ENCODE data around the gene FRMD4B.
A peak's percentile ranks its signal among the peaks of the same experiment; 100 is the strongest.

The FRMD4B gene

DNA sequence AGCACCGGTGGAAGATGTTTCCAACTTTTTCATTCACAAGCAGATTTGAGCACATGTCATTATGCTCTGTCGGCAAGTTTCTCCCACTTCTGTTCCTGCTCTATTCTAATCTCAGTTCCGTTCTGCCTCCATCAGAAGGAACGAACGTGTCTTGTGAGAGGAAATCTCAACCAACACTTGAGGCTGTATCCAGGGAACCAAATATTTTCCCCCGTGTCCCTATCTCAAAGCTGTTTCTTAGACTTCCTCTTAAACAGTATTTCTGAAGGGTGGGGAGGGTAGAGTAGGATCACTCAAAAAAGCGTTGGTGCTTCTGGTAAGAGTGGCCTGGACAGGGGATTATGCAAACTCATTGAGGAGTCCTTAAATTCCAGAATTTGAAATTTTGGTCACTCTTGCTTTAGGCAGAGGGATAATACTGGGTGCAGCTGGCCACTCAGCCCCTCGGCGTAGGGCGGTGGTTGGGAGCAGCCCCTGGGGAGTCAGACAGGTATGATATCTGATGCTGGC lies 54.9 kb downstream of the FRMD4B start:
- TF ChIP-seq, protein P1, sequence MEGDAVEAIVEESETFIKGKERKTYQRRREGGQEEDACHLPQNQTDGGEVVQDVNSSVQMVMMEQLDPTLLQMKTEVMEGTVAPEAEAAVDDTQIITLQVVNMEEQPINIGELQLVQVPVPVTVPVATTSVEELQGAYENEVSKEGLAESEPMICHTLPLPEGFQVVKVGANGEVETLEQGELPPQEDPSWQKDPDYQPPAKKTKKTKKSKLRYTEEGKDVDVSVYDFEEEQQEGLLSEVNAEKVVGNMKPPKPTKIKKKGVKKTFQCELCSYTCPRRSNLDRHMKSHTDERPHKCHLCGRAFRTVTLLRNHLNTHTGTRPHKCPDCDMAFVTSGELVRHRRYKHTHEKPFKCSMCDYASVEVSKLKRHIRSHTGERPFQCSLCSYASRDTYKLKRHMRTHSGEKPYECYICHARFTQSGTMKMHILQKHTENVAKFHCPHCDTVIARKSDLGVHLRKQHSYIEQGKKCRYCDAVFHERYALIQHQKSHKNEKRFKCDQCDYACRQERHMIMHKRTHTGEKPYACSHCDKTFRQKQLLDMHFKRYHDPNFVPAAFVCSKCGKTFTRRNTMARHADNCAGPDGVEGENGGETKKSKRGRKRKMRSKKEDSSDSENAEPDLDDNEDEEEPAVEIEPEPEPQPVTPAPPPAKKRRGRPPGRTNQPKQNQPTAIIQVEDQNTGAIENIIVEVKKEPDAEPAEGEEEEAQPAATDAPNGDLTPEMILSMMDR (IDR thresholded peaks at IDR 0.05; ENCODE audit: borderline replicate concordance, control extremely low read depth, extremely low read depth, insufficient read depth, missing control alignments): no peak
- in situ Hi-C loops (cut with MboI; ENCODE audit: low sequenced_read_pairs, unreplicated experiment): no loop called here
- DNase-seq (ENCODE audit: low spot score): no peak

DNA sequence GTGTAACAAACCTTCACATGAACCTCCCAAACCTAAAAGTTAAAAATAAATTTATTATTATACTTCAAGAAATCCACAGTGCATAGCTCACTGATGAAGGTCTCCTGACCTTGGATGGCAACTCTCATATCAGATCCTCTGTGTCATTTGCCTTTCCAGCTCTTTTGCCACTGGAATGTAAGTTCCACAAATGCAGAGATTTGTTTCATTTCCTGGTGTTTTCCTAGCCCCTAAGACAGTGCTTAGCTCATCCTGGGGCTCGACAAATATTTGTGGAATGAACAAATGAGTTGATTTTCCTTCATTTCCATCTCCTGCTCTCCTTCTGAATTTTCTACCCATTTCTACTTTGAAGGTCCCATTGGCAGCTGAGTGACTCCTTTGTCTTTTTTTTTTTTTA lies 56.0 kb downstream of the FRMD4B start:
- TF ChIP-seq, protein P1 (IDR thresholded peaks at IDR 0.05; ENCODE audit: borderline replicate concordance, control extremely low read depth, extremely low read depth, insufficient read depth, missing control alignments): no peak
- in situ Hi-C loops (cut with MboI; ENCODE audit: low sequenced_read_pairs, unreplicated experiment): loop anchor here (10.0 kb wide), 1 partner anchor 95 kb away; no protein-coding TSS in a partner anchor
- DNase-seq (ENCODE audit: low spot score): no peak

DNA sequence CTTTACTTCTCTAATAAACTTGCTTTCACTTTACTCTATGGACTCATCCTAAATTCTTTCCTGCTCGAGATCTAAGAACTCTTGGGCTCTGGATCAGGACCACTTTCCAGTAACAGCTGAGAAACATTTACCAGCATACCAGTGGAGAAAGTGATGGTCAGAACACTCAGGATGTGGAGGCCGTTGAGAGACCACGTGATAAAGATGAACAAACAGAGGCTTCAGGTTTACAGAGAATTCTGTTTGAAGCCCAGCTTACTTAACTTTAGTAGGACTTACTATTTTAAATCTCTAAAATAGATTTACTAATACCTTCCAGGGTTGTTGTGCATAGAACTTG lies 57.0 kb downstream of the FRMD4B start:
- in situ Hi-C loops (cut with MboI; ENCODE audit: low sequenced_read_pairs, unreplicated experiment): loop anchor here (10.0 kb wide), 1 partner anchor 96 kb away; no protein-coding TSS in a partner anchor
- TF ChIP-seq, protein P1 (IDR thresholded peaks at IDR 0.05; ENCODE audit: borderline replicate concordance, control extremely low read depth, extremely low read depth, insufficient read depth, missing control alignments): no peak
- no peak for DNase-seq (ENCODE audit: low spot score)

DNA sequence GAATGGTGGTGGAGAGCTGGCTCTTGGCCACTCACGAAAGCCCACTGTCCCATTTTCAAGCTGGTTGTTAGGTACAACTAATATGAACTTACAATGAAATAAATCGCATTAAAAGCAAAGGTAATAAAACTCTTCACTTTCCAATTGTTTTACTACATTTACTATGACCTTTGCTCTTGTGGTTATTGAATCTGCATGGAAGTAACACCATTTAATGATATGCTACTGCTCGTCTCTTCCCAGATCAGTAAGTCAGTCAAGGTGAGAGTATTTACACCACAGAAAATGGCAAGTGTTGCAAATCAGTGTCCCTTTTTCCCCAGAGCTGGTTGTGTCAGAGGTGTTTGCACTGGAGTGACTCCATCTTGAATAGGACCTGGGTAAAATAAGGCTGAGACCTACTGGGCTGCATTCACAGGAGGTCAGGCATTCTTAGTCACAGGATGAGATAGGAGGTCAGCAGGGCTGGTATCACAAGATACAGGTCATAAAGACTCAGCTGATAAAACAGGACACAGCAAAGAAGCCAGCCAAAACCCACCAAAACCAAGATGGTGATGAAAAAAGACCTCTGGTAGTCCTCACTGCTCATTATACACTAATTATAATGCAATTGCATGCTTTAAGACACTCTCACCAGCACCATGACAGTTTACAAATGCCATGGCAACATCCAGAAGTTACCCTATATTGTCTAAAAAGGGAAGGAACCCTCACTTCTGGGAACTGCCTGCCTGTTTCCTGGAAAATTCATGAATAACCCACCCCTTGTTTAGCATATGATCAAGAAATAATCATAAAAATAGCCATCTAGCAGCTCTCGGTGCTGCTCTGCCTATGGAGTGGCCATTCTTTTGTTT lies 57.6 kb downstream of the FRMD4B start:
- no peak for DNase-seq (ENCODE audit: low spot score)
- in situ Hi-C loops (cut with MboI; ENCODE audit: low sequenced_read_pairs, unreplicated experiment): loop anchor here (10.0 kb wide), 1 partner anchor 96 kb away; no protein-coding TSS in a partner anchor
- TF ChIP-seq, protein P1 (IDR thresholded peaks at IDR 0.05; ENCODE audit: borderline replicate concordance, control extremely low read depth, extremely low read depth, insufficient read depth, missing control alignments): no peak

DNA sequence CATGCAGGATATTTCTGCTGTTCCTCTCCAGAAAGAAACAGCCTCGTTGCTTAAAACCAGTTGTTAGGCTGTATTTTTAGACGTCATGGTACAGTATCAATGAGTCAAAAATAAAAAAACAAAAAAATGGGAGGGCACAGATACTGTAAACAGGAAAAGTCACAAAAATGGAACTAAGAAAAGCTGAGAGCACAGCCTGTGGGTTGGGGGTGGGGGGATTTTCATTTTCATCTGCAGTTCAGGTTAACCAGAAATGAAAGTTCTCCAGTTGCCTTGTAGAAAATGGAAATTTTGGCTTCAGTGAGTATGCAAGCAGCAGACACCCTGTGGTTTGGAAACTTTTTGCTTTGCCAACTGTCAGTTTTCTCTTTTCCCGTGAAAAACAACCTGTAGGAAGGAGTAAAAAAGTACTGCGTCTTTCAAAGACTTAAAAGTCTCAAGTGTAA lies 59.0 kb downstream of the FRMD4B start:
- peak; percentile 49 for DNase-seq (ENCODE audit: low spot score)
- TF ChIP-seq, protein P1 (IDR thresholded peaks at IDR 0.05; ENCODE audit: borderline replicate concordance, control extremely low read depth, extremely low read depth, insufficient read depth, missing control alignments): no peak
- in situ Hi-C loops (cut with MboI; ENCODE audit: low sequenced_read_pairs, unreplicated experiment): loop anchor here (10.0 kb wide), 1 partner anchor 98 kb away; no protein-coding TSS in a partner anchor

DNA sequence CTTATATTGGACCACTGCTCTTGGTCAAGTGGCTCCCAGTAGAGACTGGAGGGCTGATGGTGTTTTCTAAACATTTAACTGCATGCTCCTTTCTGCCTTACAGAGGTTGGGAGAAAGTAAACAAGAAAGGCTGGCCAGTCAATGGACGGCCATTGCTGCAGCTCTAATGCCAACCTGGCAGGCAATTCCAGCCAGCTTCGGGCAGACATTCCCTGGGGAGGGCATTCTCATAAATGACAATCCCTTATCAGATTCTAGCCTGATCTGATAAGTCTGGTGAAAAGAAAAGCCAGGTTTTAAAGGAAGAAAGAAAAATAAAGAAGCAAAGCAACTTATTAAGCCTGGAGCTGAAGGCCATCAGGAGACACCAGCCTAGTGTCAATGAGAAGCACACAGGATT lies 60.7 kb downstream of the FRMD4B start:
- in situ Hi-C loops (cut with MboI; ENCODE audit: low sequenced_read_pairs, unreplicated experiment): loop anchor here (10.0 kb wide), 1 partner anchor 100 kb away; no protein-coding TSS in a partner anchor
- DNase-seq (ENCODE audit: low spot score): no peak

More for the DNA sequence above, 60.7 kb downstream of the FRMD4B start:
- TF ChIP-seq, protein P1 (IDR thresholded peaks at IDR 0.05; ENCODE audit: borderline replicate concordance, control extremely low read depth, extremely low read depth, insufficient read depth, missing control alignments): no peak
